Left lobe of liver (tissue), 2 donors: ENCODE measurements around the gene PRKCB. TPM values are rescaled to one million over a fixed set of nuclear protein-coding genes. Genes with fewer than 3 reads are reported as not detected.
"Not testable (repeated sequence)": the region's sequence is repeated elsewhere in the genome, so short reads cannot be mapped to it uniquely, and the experiment has no call there.

Source experiments
- ATAC-seq: fragments of 200-7000 bp; cut with Tn5 transposase; one replicate; pipeline ENCODE4 v1.9.1; 2020; ENCODE audit warnings: mild to moderate bottlenecking, moderate library complexity
- DNase-seq: peaks from one replicate; pipeline ENCODE4 v3.0.0-alpha.2; 2020; ENCODE audit warnings: low spot score
- total RNA-seq: library from RNA; stranded (reverse); gene quantifications from one replicate; pipeline ENCODE4 v1.2.1, GENCODE V29; 2021
- donor health status: DM: no; HTN: no; CAD: no; lungs with moderate emphysema.
- donor health status: DM: no; HTN: yes; CAD: no.

PRKCB gene
- total RNA-seq, 1 donor from 2014 or later, result 3.3 TPM

GRCh38 chr16:24151482-24151939 lies 315.7 kb downstream of the PRKCB start:
- DNase-seq, result no peak
- ATAC-seq, result no peak

GRCh38 chr16:24152048-24152447 lies 316.3 kb downstream of the PRKCB start:
- DNase-seq, ATAC-seq: not testable (repeated sequence)

DNA sequence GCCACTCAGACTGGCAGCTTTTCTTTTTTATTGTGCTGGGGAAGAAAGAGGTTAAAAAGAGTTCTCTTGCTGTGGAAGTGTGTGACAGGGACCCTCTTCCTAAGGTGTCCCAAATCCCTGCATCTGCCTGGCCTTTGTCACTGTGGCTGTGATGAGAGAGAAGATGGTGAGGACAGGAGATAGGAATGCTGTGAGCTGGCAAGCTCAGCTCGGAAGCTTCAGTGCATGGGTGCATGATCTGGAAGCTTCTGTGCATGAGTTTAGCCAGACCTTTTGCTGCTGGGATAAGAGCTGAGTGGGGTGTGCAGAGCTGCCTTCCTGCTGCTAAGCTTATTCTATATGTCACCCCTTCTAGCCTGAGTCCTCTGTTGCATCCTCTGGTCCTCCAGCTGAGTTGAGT lies 317.0 kb downstream of the PRKCB start:
- ATAC-seq (no peak), DNase-seq (no peak)

- DNase-seq, result no peak
- ATAC-seq, result no peak
Measured at GRCh38 chr16:24156777-24157176, 321.0 kb downstream of the PRKCB start.

DNA sequence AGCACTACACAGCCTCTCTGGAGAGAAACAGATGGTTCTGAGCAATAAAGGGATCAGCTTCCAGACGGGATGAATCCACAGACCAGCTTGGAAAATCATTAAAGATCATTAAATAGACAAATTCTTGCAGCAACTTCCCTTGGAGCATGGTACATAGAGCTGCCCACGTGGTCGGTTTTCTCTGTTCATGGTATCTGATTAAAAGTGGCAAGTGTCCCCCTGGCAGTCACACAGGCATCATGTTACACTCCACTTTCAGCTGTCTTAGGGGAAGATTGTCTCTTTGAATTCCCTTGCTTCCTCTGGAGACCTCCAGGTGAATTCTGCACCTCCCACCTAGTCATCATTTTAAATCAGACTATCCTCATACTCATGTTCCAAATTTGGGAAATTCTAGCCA lies 328.2 kb downstream of the PRKCB start:
- ATAC-seq (no peak), DNase-seq (no peak)

- no peak for DNase-seq
- no peak for ATAC-seq
Measured at GRCh38 chr16:24164416-24164815, 328.6 kb downstream of the PRKCB start.

- ATAC-seq, result no peak
- no peak for DNase-seq
Measured at GRCh38 chr16:24165273-24165672, 329.5 kb downstream of the PRKCB start.

- ATAC-seq (no peak), DNase-seq (no peak)
Measured at GRCh38 chr16:24166661-24167528, 331.1 kb downstream of the PRKCB start.

- ATAC-seq (no peak), DNase-seq (no peak)
Measured at GRCh38 chr16:24168856-24169255, 333.1 kb downstream of the PRKCB start.

- DNase-seq, result no peak
- no peak for ATAC-seq
Measured at GRCh38 chr16:24170407-24170806, 334.6 kb downstream of the PRKCB start.

DNA sequence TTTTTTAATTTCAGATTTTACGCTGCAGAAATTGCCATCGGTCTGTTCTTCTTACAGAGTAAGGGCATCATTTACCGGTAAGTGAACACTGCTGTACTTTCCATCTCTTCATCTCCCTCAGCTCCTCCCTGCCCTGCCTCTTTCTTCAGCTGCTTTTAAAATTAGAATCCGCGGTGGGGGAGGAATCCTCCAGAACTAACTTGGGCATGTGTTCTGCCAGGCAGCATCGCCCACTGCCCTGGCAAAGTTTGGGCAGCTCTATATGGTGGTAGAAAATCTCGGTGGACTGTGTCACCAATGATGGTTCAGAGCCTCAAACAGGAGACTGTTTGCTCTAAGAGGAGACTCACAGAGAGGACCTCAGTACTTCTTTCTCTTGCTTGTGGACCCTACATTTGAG lies 338.7 kb downstream of the PRKCB start:
- no peak for ATAC-seq

DNA sequence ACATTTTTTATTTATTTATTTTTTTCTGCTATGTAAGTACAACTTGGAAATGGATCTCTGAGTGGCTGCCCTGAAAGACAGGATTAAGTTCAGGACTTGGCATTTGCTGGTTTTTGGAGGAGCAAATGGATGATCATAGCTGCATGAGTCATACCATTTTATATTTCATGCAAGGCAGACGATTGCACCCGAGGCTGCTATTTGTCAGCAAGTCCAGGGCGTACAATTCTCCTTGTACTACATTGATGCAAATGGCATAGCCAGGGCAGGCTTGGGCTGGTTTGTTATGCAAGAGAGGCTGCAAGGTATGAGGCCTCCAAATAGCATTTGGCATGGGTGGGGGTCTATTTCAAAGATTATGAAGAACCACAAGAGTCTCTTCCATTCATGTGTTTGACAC lies 339.2 kb downstream of the PRKCB start:
- DNase-seq (no peak), ATAC-seq (no peak)

More for the DNA sequence above, 338.7 kb downstream of the PRKCB start:
- no peak for DNase-seq

GRCh38 chr16:24178496-24178895 lies 342.7 kb downstream of the PRKCB start:
- ATAC-seq (no peak), DNase-seq (no peak)

GRCh38 chr16:24180451-24180850 lies 344.7 kb downstream of the PRKCB start:
- no peak for DNase-seq
- ATAC-seq, result no peak

- ATAC-seq (no peak), DNase-seq (no peak)
Measured at GRCh38 chr16:24188021-24188542, 352.3 kb downstream of the PRKCB start.

- DNase-seq (no peak), ATAC-seq (no peak)
Measured at GRCh38 chr16:24188751-24189318, 353.1 kb downstream of the PRKCB start.

- ATAC-seq, result no peak
- DNase-seq, result no peak
Measured at GRCh38 chr16:24189941-24190340, 354.2 kb downstream of the PRKCB start.

DNA sequence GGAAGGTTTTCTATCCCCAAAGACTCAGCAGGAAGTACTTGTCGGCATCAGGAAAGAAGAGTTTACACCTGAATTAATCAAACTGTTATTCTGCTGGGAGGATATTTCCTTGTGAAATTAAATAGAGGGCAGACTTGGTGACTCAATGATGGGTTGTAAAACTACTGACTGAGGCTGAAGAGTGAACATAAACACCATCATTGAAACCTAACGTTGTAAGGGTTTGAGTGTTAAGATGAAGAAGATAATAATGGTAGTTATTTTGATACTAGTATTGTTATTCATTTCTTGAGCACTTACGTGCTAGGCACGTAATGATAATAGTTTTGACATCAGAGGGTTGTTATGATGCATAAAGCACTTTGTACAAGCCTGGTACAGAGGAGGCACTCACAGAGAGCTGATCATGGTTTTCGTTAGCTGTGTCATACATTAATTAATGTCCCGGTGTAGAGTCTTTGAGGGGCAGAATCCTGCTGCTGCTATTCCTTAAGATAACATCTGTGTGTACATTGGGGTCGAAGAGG lies 356.2 kb downstream of the PRKCB start:
- ATAC-seq (no peak), DNase-seq (no peak)

GRCh38 chr16:24195221-24195620 lies 359.4 kb downstream of the PRKCB start:
- no peak for ATAC-seq

DNA sequence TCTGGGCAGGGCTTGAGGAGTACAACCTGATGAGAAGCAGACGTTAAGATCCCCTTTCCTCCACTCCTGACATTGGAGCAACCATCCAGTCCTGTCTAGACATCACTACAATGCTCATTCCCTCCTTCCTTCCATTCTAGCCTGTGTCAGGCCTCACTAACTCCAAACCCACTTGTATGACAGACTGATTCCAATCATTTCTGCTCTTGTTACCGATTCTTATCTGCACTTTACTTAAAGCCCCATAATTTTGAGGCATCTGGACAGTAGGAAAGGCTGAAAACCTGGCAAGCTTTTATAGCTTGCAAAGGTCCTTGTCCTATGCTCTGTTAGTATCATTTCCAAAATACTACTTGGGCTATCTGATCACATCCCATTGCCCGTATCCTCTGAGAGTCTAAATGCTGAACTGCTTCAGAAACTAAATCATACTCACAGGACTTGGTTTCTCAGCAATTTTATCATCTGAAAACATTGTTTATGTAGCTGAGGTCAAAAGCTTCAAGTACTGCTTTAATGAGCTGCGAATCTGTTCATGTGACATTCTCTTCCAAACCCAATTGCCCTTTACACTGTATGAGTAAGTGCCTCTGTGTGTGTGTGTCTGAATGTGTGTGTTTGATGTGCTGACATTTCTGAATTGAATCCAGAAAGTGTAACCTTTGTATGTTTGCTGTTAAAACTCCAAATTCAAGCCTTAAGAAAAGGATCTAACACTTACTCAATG lies 363.2 kb downstream of the PRKCB start:
- peak; percentile 67 for ATAC-seq
- no peak for DNase-seq

More at GRCh38 chr16:24195221-24195620, 359.4 kb downstream of the PRKCB start:
- DNase-seq, result no peak

DNA sequence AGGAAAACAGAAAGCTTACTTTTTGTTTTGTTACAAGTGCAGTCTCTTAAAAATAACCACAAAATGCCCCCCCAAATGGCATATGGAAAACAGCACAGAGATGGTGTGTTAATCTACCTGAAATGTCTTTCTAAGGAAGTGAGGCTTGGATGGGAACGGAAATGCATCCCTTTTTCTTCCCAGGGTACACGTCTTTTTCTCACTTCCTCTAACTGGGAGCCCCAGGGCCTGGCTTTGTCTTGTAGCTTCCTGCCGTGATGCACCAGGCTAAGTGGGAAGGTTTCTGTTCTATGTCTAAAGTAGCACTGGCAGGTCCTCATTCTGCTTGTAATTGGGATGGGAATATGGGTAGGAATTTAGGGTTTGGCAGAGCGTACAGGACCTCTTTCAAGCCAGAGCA lies 367.9 kb downstream of the PRKCB start:
- DNase-seq (no peak), ATAC-seq (no peak)
